CD4-positive, alpha-beta T cell treated with Interleukin-4 for 1 hour (primary cell): ENCODE measurements around the gene SCN2B.

Experiments
- DNase-seq, 2 donors: peaks; one replicate each; pipeline ENCODE4 v3.0.0-alpha.2; 2020 to 2022

Gene SCN2B

GRCh38 chr11:118128721-118129470 lies 47.5 kb downstream of the SCN2B start:
- DNase-seq: no peak

- no peak for DNase-seq
These were observed 48.1 kb downstream of the SCN2B start for GRCh38 chr11:118128310-118128709.

- DNase-seq: no peak
These were observed 50.2 kb downstream of the SCN2B start for GRCh38 chr11:118126082-118126838.

- no peak for DNase-seq
These were observed 51.4 kb downstream of the SCN2B start for GRCh38 chr11:118124929-118125535.

- no peak for DNase-seq
These were observed 55.6 kb downstream of the SCN2B start for GRCh38 chr11:118120793-118121192.

- DNase-seq: peak in 1 of 2 donors; percentile 8
These were observed 58.4 kb downstream of the SCN2B start for GRCh38 chr11:118117790-118118601.

GRCh38 chr11:118115048-118115447 lies 61.4 kb downstream of the SCN2B start:
- DNase-seq: no peak

- DNase-seq: no peak
These were observed 62.2 kb downstream of the SCN2B start for GRCh38 chr11:118114266-118114665.

- no peak for DNase-seq
These were observed 63.6 kb downstream of the SCN2B start for GRCh38 chr11:118112711-118113430.
